HepG2 (cell line): Measurements from ENCODE around the gene MYADML2. TPM values are rescaled to one million over a fixed set of nuclear protein-coding genes. Genes with fewer than 3 reads are reported as not detected.

Experiments
- BCL3 ChIP-seq: sonication (generic); formaldehyde crosslinking; IDR thresholded peaks from 2 replicates; pipeline ENCODE4 v1.5.1; 2020; ENCODE audit warnings: mild to moderate bottlenecking, missing genetic modification reagents, moderate library complexity
- E2F1 ChIP-seq: sonication (generic); formaldehyde crosslinking; IDR thresholded peaks from 2 replicates; pipeline ENCODE4 v1.5.0; 2020; ENCODE audit warnings: missing genetic modification reagents
- HDAC1 ChIP-seq: sonication (generic); formaldehyde crosslinking; IDR thresholded peaks from 2 replicates; pipeline ENCODE4 v1.5.1; 2020; ENCODE audit warnings: mild to moderate bottlenecking, missing genetic modification reagents
- HNF1B ChIP-seq: sonication (generic); formaldehyde crosslinking; IDR thresholded peaks from 2 replicates; pipeline ENCODE4 v1.5.1; 2020; ENCODE audit warnings: mild to moderate bottlenecking, moderate library complexity, missing genetic modification reagents
- HOXA9 ChIP-seq: sonication (generic); formaldehyde crosslinking; IDR thresholded peaks from 2 replicates; pipeline ENCODE4 v1.8.1; 2022; ENCODE audit warnings: missing genetic modification reagents, mild to moderate bottlenecking, moderate library complexity, borderline replicate concordance
- MED13 ChIP-seq: sonication (generic); formaldehyde crosslinking; IDR thresholded peaks from 2 replicates; pipeline ENCODE4 v1.5.0; 2020; ENCODE audit warnings: missing genetic modification reagents
- PRDM15 ChIP-seq: sonication (generic); formaldehyde crosslinking; IDR thresholded peaks from 2 replicates; pipeline ENCODE4 v1.4.0; 2020; ENCODE audit warnings: missing genetic modification reagents
- PTBP1 ChIP-seq: fragments of 200-400 bp; formaldehyde crosslinking; IDR thresholded peaks from 2 replicates; pipeline ENCODE4 v1.6.1; 2018; ENCODE audit warnings: low read length, low read depth; ENCODE audit not compliant: poor library complexity, severe bottlenecking
- RARA ChIP-seq: IDR thresholded peaks from 2 replicates; pipeline ENCODE4 v1.6.1; 2016; ENCODE audit warnings: missing genetic modification reagents, missing compliant biosample characterization
- SMC3 ChIP-seq: IDR thresholded peaks from 2 replicates; pipeline ENCODE4 v1.6.1; 2011; ENCODE audit warnings: low read length, improper control_type of control experiment
- STAT5B ChIP-seq: sonication (generic); formaldehyde crosslinking; IDR thresholded peaks from 2 replicates; pipeline ENCODE4 v1.4.0; 2020; ENCODE audit warnings: missing genetic modification reagents
- ZFP36 ChIP-seq: fragments of 150-350 bp; IDR thresholded peaks from 2 replicates; pipeline ENCODE4 v1.6.1; 2018; ENCODE audit warnings: borderline replicate concordance, low read length, low read depth; ENCODE audit not compliant: partially characterized antibody
- ZNF235 ChIP-seq: sonication (generic); formaldehyde crosslinking; IDR thresholded peaks from 2 replicates; pipeline ENCODE4 v1.8.1; 2023; ENCODE audit warnings: mild to moderate bottlenecking, missing genetic modification reagents, borderline replicate concordance
- ZNF251 ChIP-seq: sonication (generic); formaldehyde crosslinking; IDR thresholded peaks from 2 replicates; pipeline ENCODE4 v1.9.0; 2021; ENCODE audit warnings: mild to moderate bottlenecking, missing genetic modification reagents
- ZNF510 ChIP-seq: sonication (generic); formaldehyde crosslinking; IDR thresholded peaks from 2 replicates; pipeline ENCODE4 v1.4.0; 2020; ENCODE audit warnings: low read depth, mild to moderate bottlenecking, missing genetic modification reagents
- ZNF543 ChIP-seq: sonication (generic); formaldehyde crosslinking; IDR thresholded peaks from 2 replicates; pipeline ENCODE4 v1.4.0; 2020; ENCODE audit warnings: mild to moderate bottlenecking, missing genetic modification reagents
- ZNF546 ChIP-seq: sonication (generic); formaldehyde crosslinking; conservative IDR thresholded peaks from 2 replicates; pipeline ENCODE4 v1.8.1; 2023; ENCODE audit warnings: mild to moderate bottlenecking, missing genetic modification reagents
- ZNF597 ChIP-seq: sonication (generic); formaldehyde crosslinking; IDR thresholded peaks from 2 replicates; pipeline ENCODE4 v1.5.0; 2020; ENCODE audit warnings: missing genetic modification reagents
- ZNF780A ChIP-seq: sonication (generic); formaldehyde crosslinking; IDR thresholded peaks from 2 replicates; pipeline ENCODE4 v1.8.0; 2022; ENCODE audit warnings: mild to moderate bottlenecking, missing genetic modification reagents, moderate library complexity
- ZSCAN12 ChIP-seq: sonication (generic); formaldehyde crosslinking; IDR thresholded peaks from 2 replicates; pipeline ENCODE4 v1.9.0; 2021; ENCODE audit warnings: mild to moderate bottlenecking, missing genetic modification reagents
- polyA plus RNA-seq, 8 experiments: library from polyadenylated mRNA; depleted of rRNA in 3 of 8; stranded (reverse) in 7 of 8; unstranded in 1 of 8; fragments of >200 nt; fragmentation: Illumina TruSeq in 4 of 8; extraction: Trizol in 4 of 8; gene quantifications; 2 replicates each; pipeline versions ENCODE4 v1.2.1 to v1.2.3, GENCODE V29; 2011 to 2016; ENCODE audit warnings: low read depth in 4 of 8, missing spikeins in 1 of 8, mixed read lengths in 1 of 8; ENCODE audit not compliant: insufficient read depth in 1 of 8
- total RNA-seq, 5 experiments: library from RNA; depleted of rRNA; stranded (reverse); fragments of >200 nt; fragmentation: Illumina TruSeq; extraction: Trizol; gene quantifications; 2 replicates each; pipeline ENCODE4 v1.2.3, GENCODE V29; 2016; ENCODE audit warnings: low read depth in 1 of 5

MYADML2 gene
- total and polyA plus RNA-seq, 2 of the 13 experiments (the other 11 are each of a cell fraction or from before 2014, with no cell fraction given) = not detected

GRCh38 chr17:81993729-81994592, 46.9 kb upstream of the MYADML2 start (continued):
- TF ChIP-seq E2F1 (CRISPR knock-in tag) = no peak
- 0 out of 2 replicates have a peak, but pooled peaks have one; percentile 70 for TF ChIP-seq HOXA9 (CRISPR knock-in tag)
- 0 out of 2 replicates have a peak, but pooled peaks have one; percentile 6 for TF ChIP-seq RARA (CRISPR knock-in tag)
- TF ChIP-seq ZNF546 = peak; percentile 27; the same call in 1 of the 2 replicates
- TF ChIP-seq PRDM15 (CRISPR knock-in tag) = no peak
- no peak for TF ChIP-seq SMC3
- no peak for TF ChIP-seq ZNF597 (CRISPR knock-in tag)
- TF ChIP-seq ZSCAN12 = no peak
- TF ChIP-seq HNF1B = peak; percentile 56; the same call in 1 of the 2 replicates
- TF ChIP-seq MED13 (CRISPR knock-in tag) = no peak; the same call in 1 of the 2 replicates
- TF ChIP-seq STAT5B (CRISPR knock-in tag) = no peak
- no peak; the same call in none of the 2 replicates for TF ChIP-seq ZNF251 (CRISPR knock-in tag)
- TF ChIP-seq ZNF543 (CRISPR knock-in tag) = no peak
- no peak for TF ChIP-seq ZNF780A (CRISPR knock-in tag)
- no peak for TF ChIP-seq ZFP36
- peak; percentile 71; the same call in 1 of the 2 replicates for TF ChIP-seq ZNF235 (CRISPR knock-in tag)
- peak; percentile 22; the same call in 1 of the 2 replicates for TF ChIP-seq ZNF510 (CRISPR knock-in tag)
- no peak for TF ChIP-seq BCL3 (CRISPR knock-in tag)
- TF ChIP-seq PTBP1 = no peak
- TF ChIP-seq HDAC1 (CRISPR knock-in tag) = 0 out of 2 replicates have a peak, but pooled peaks have one; percentile 43
